ENCODE data around the gene NR6A1.

DNA sequence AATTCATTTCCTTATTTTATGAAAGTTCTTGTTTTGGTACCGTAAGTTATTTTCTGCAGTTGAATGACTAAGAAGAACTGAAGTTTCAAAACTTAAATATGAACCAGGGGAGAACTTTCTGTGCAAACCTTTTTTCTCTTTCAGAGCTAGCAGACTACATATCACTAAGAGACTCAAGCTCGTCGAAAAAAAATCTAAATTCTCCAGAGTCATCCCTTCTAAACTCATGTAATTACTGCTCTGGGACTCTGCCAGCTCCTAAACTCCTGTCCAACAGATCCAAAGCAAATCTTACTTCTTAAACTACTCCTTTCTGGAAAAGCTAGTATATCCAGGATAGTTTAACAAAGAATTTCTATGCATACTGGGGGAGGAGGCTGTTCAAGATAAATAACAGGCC lies 176.9 kb downstream of the NR6A1 start:
- TF ChIP-seq, protein P1, sequence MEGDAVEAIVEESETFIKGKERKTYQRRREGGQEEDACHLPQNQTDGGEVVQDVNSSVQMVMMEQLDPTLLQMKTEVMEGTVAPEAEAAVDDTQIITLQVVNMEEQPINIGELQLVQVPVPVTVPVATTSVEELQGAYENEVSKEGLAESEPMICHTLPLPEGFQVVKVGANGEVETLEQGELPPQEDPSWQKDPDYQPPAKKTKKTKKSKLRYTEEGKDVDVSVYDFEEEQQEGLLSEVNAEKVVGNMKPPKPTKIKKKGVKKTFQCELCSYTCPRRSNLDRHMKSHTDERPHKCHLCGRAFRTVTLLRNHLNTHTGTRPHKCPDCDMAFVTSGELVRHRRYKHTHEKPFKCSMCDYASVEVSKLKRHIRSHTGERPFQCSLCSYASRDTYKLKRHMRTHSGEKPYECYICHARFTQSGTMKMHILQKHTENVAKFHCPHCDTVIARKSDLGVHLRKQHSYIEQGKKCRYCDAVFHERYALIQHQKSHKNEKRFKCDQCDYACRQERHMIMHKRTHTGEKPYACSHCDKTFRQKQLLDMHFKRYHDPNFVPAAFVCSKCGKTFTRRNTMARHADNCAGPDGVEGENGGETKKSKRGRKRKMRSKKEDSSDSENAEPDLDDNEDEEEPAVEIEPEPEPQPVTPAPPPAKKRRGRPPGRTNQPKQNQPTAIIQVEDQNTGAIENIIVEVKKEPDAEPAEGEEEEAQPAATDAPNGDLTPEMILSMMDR (IDR thresholded peaks at IDR 0.05; ENCODE audit: insufficient read depth, low read length), result no peak
- TF ChIP-seq POLR2AphosphoS5 (IDR thresholded peaks at IDR 0.05; ENCODE audit: low read depth) (no peak), REST (IDR thresholded peaks at IDR 0.05; ENCODE audit: insufficient replicate concordance, low read depth) (no peak), GABPA (IDR thresholded peaks at IDR 0.05; ENCODE audit: low read depth) (no peak), SPI1 (IDR thresholded peaks at IDR 0.05; ENCODE audit: borderline replicate concordance, low read depth) (no peak)

Measured in HL-60 (cell line).